Endothelial cell of umbilical vein (primary cell): ENCODE data around the gene TRAF7. TPM values are rescaled to one million over a fixed set of nuclear protein-coding genes. Genes with fewer than 3 reads are reported as not detected.

Experiments used
- BruUV-seq: library from RNA; stranded (reverse); fragments of 400-500 nt; replicated peaks from 2 replicates; lab custom pipeline; 2021; lab: Mats Ljungman, UMichigan
- CTCF ChIA-PET: fragments of 300-600, 350-600 bp; sonication (Branson Sonifier 250); formaldehyde crosslinking; loops from one replicate; lab custom pipeline; 2021; ENCODE audit warnings: antibody characterized with exemption, inconsistent platforms; lab: Charles Lee
- POLR2A ChIA-PET: fragments of 300-600, 350-600 bp; sonication (Branson Sonifier 250); formaldehyde crosslinking; loops from one replicate; lab custom pipeline; 2021; ENCODE audit warnings: antibody characterized with exemption, inconsistent platforms; lab: Charles Lee
- DNase-seq: peaks from one replicate; pipeline ENCODE4 v3.0.0-alpha.2; 2011; ENCODE audit warnings: low read depth, low spot score
- FAIRE-seq: peaks from 2 replicates; lab custom pipeline; 2011; peaks lifted over from hg19 to GRCh38; lab: Jason Lieb, UNC
- H2AFZ ChIP-seq: 2 replicates; pipeline ENCODE4 v1.6.0; 2012; ENCODE audit warnings: low read depth, low read length, control low read depth, inconsistent platforms
- H3K27ac ChIP-seq: 2 replicates; pipeline ENCODE4 v1.5.1; 2011; ENCODE audit warnings: low read depth, mild to moderate bottlenecking, control low read depth, low read length, moderate library complexity; ENCODE audit not compliant: insufficient read depth
- H3K27me3 ChIP-seq, 2 experiments: 2 replicates each; pipeline versions ENCODE4 v1.6.0 to v1.6.1; 2011; ENCODE audit warnings: low read length in 2 of 2, mixed read lengths in 1 of 2; ENCODE audit not compliant: control insufficient read depth in 2 of 2, insufficient read depth in 2 of 2
- H3K36me3 ChIP-seq, 2 experiments: 2 replicates in 1 of 2; 3 replicates in 1 of 2; pipeline ENCODE4 v1.5.1; 2011; ENCODE audit warnings: low read length in 2 of 2, mild to moderate bottlenecking in 1 of 2, moderate library complexity in 1 of 2; ENCODE audit not compliant: control insufficient read depth in 2 of 2, insufficient read depth in 2 of 2; ENCODE audit errors: extremely low read depth in 1 of 2
- H3K4me1 ChIP-seq: 3 replicates; pipeline ENCODE4 v1.5.1; 2011; ENCODE audit warnings: mild to moderate bottlenecking, low read length; ENCODE audit not compliant: control insufficient read depth, insufficient read depth; ENCODE audit errors: extremely low read depth
- H3K4me2 ChIP-seq: 2 replicates; pipeline ENCODE4 v1.6.1; 2011; ENCODE audit warnings: low read length, control low read depth, mixed read lengths; ENCODE audit not compliant: insufficient read depth
- H3K4me3 ChIP-seq, 3 experiments: fragments of 200-600 bp in 1 of 3; sonication (generic), shearing (Covaris generic) in 1 of 3; replicated peaks in 1 of 3; 2 replicates each; pipeline ENCODE4 v1.5.1; 2011 to 2016; ENCODE audit warnings: control low read depth in 3 of 3, low read length in 3 of 3, mild to moderate bottlenecking in 2 of 3, inconsistent platforms in 1 of 3, low read depth in 1 of 3, moderate library complexity in 1 of 3; ENCODE audit not compliant: insufficient read depth in 1 of 3
- H3K79me2 ChIP-seq: 2 replicates; pipeline ENCODE4 v1.6.0; 2012; ENCODE audit warnings: low read length, inconsistent platforms; ENCODE audit not compliant: control insufficient read depth, insufficient read depth
- H3K9ac ChIP-seq: replicated peaks from 2 replicates; pipeline ENCODE3; 2011; ENCODE audit warnings: low read length, control low read depth; ENCODE audit not compliant: insufficient read depth; ENCODE audit errors: extremely low read depth
- H3K9me1 ChIP-seq: replicated peaks from 3 replicates; pipeline ENCODE4 v1.6.0; 2011; ENCODE audit warnings: mild to moderate bottlenecking, low read length; ENCODE audit not compliant: control insufficient read depth, insufficient read depth; ENCODE audit errors: extremely low read depth
- H3K9me3 ChIP-seq: replicated peaks from 2 replicates; pipeline ENCODE4 v1.5.1; 2012; ENCODE audit warnings: low read length, inconsistent platforms; ENCODE audit not compliant: control insufficient read depth, insufficient read depth
- H4K20me1 ChIP-seq: replicated peaks from 2 replicates; pipeline ENCODE3; 2011; ENCODE audit warnings: mild to moderate bottlenecking, low read length; ENCODE audit not compliant: control insufficient read depth, insufficient read depth; ENCODE audit errors: extremely low read depth
- CTCF ChIP-seq, 2 donors: IDR thresholded peaks; 1 replicate in 1 of 2; 2 replicates in 1 of 2; pipeline ENCODE4 v1.5.1; 2011; ENCODE audit warnings: low read length in 2 of 2, mild to moderate bottlenecking in 2 of 2, moderate library complexity in 2 of 2, control low read depth in 1 of 2, inconsistent platforms in 1 of 2, low read depth in 1 of 2; ENCODE audit not compliant: insufficient read depth in 1 of 2; ENCODE audit errors: extremely low read depth in 1 of 2
- EZH2 ChIP-seq: IDR thresholded peaks from 2 replicates; pipeline ENCODE4 v1.6.1; 2012; ENCODE audit warnings: borderline replicate concordance, low read depth, mild to moderate bottlenecking, moderate library complexity, low read length, inconsistent platforms; ENCODE audit not compliant: severe bottlenecking
- MAX ChIP-seq: IDR thresholded peaks from 2 replicates; pipeline ENCODE4 v1.6.1; 2011; ENCODE audit not compliant: insufficient read depth, insufficient read length
- MYC ChIP-seq: IDR thresholded peaks from one replicate; pipeline ENCODE4 v1.6.1; 2011; ENCODE audit warnings: mild to moderate bottlenecking, low read depth, low read length
- POLR2A ChIP-seq: IDR thresholded peaks from 2 replicates; pipeline ENCODE4 v1.6.1; 2012; ENCODE audit warnings: low read depth, mild to moderate bottlenecking, control low read depth, low read length
- POLR2AphosphoS5 ChIP-seq: IDR thresholded peaks from 2 replicates; pipeline ENCODE4 v1.6.1; 2012; ENCODE audit warnings: low read depth, mild to moderate bottlenecking, control low read depth, low read length, moderate library complexity; ENCODE audit not compliant: insufficient read depth
- dilution Hi-C: fragments of 300-500 bp; cut with MboI; formaldehyde crosslinking; loops from one replicate; pipeline ENCODE4 v1.15.0; 2019; ENCODE audit warnings: low sequenced_read_pairs; ENCODE audit not compliant: extremely low pct_ligation_motif_present
- intact Hi-C: fragments of 100-400 bp; cut with micrococcal nuclease; formaldehyde crosslinking; loops from one replicate; pipeline ENCODE4 v1.10.0; 2022
- polyA plus RNA-seq, 4 experiments: library from polyadenylated mRNA; depleted of rRNA in 3 of 4; stranded (reverse) in 3 of 4; unstranded in 1 of 4; fragments of >200 nt; gene quantifications; 2 replicates each; pipeline versions ENCODE4 v1.2.1 to v1.2.3, GENCODE V29; 2011 to 2012; ENCODE audit warnings: missing spikeins in 1 of 4
- total RNA-seq: library from RNA; stranded (reverse); gene quantifications from 2 replicates; pipeline ENCODE4 v1.2.3, GENCODE V29; 2021

Gene TRAF7
- total and polyA plus RNA-seq, 2 donors (not counting 3 experiments of a cell fraction or from before 2014, with no cell fraction given) = 141 to 175 TPM

- dilution Hi-C loops = loop anchor here (25.0 kb wide), 1 partner anchor 133 kb away; the partner anchor contains the start of genes NHERF2, NTHL1 and TSC2
- intact Hi-C loops = loop anchor here (1.0 to 2.0 kb wide), 3 partner anchors 15 to 81 kb away; partner anchors contain the start of genes E4F1, ECI1 and TRAF7
- FAIRE-seq (peak; percentile 99), DNase-seq (peak; percentile 95)
- Histone ChIP-seq H4K20me1 (no peaks in the 10 kb centered on the region), H3K9me1 (no peaks in the 10 kb centered on the region), H3K9ac (peak overlapping the region; percentile 91), H3K4me3 (peak overlapping the region; percentile 40 to 71 (median 57)), H2AFZ (no peak overlapping the region), H3K4me2 (peak overlapping the region; percentile 65), H3K9me3 (no peaks in the 10 kb centered on the region), H3K79me2 (peaks cover 52% of the 10 kb centered on the region), H3K27me3 (no peaks in the 10 kb centered on the region), H3K4me1 (peaks cover 24% of the 10 kb centered on the region), H3K36me3 (peaks cover 17 to 55% of the 10 kb centered on the region in 2 experiments), H3K27ac (peak overlapping the region; percentile 99)
- no TSS peak for BruUV-seq
- TF ChIP-seq EZH2 (no peak), MYC (no peak), POLR2AphosphoS5 (peak; percentile 96), POLR2A (peak; percentile 91), CTCF (IDR thresholded peaks at IDR 0.05; ENCODE audit: extremely low read depth in 1 of 2, insufficient read depth in 1 of 2, low read depth in 1 of 2, low read length in 2 of 2) (peak in 1 of 2 donors; percentile 2), MAX (peak; percentile 8)
- POLR2A ChIA-PET = interaction anchor here (0.5 to 2.2 kb wide), 5 partner anchors 11 to 28 kb away, joined by 3 to 32 read pairs (median 4); partner anchors contain the start of gene TRAF7
- CTCF ChIA-PET = interaction anchor here (1.4 to 2.2 kb wide), 4 partner anchors 11 to 82 kb away, joined by 5 to 14 read pairs (median 9); partner anchors contain the start of genes ECI1 and TRAF7
Observed at GRCh38 chr16:2170080-2170479, 14.5 kb downstream of the TRAF7 start.
